ENCODE measurements around the gene MYOCOS. TPM values are rescaled to one million over a fixed set of nuclear protein-coding genes. Genes with fewer than 3 reads are reported as not detected.

MYOCOS gene
- total and polyA plus RNA-seq, 2 of the 4 experiments (the other 2 are of a cell fraction), result not detected

DNA sequence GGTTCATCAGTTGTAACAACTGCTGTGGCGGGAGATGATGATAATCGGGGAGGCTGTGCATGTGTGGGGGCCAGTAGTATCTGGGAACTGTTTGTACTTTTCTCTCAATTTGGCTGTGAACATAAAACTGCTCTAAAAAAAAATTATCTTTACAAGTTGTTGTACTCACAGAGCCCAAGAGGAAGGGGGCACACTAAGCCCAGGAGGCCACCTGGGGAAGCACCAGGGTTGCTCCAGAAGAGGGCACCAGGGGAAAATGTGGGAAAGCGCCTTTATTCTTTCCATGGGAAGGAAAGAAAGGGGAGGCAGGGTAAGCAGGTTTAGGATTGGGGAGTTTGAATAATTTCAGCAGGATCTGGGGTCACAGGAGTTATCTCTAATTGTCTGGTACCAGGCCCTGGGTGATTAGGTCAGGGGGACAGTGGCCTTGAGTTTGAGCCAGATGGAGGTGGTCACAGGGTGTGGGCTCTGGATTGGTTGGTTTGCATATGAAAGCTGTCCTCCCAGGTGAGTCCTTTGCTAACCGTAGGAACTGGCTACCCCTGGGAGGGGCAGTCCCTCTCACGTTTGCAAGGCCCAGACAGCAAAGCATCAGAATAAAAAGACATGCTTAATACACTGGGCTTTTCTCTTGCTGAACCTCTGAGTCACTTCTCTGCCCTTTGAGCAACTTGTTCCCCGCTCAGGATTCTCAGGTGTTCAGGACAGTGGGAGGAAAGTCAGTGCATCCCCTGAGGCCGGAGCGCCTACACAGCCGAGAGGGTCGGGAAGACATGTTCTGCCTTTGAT, 19.2 kb downstream of the MYOCOS start:
- dilution Hi-C loops (cut with HindIII; ENCODE audit: low sequenced_read_pairs, unreplicated experiment), result no loop called here
- DNase-seq, result no peak
- no peaks in the 10 kb centered on the region for H3K79me1 ChIP-seq (ENCODE audit: low read depth in 1 of 2, low read length in 2 of 2)
- no peak overlapping the region for H3K27ac ChIP-seq (ENCODE audit: insufficient read depth, low read length)
- H2AK9ac ChIP-seq (replicated peaks; ENCODE audit: low read depth, low read length, poor library complexity), result no peak overlapping the region
- H3K9ac ChIP-seq (ENCODE audit: low read depth, low read length), result no peak overlapping the region
- H2AFZ ChIP-seq (replicated peaks; ENCODE audit: low read length, poor library complexity), result no peak overlapping the region
- in situ Hi-C loops (cut with MboI; ENCODE audit: low sequenced_read_pairs), result loop anchor here (10.0 kb wide), 1 partner anchor 344 kb away; no protein-coding TSS in a partner anchor
- TF ChIP-seq, protein P1, sequence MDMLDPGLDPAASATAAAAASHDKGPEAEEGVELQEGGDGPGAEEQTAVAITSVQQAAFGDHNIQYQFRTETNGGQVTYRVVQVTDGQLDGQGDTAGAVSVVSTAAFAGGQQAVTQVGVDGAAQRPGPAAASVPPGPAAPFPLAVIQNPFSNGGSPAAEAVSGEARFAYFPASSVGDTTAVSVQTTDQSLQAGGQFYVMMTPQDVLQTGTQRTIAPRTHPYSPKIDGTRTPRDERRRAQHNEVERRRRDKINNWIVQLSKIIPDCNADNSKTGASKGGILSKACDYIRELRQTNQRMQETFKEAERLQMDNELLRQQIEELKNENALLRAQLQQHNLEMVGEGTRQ (IDR thresholded peaks at IDR 0.05; ENCODE audit: low read depth, low read length), result no peak
- TF ChIP-seq CEBPB (IDR thresholded peaks at IDR 0.05; ENCODE audit: low read depth, low read length), result no peak
- TF ChIP-seq, protein P2, sequence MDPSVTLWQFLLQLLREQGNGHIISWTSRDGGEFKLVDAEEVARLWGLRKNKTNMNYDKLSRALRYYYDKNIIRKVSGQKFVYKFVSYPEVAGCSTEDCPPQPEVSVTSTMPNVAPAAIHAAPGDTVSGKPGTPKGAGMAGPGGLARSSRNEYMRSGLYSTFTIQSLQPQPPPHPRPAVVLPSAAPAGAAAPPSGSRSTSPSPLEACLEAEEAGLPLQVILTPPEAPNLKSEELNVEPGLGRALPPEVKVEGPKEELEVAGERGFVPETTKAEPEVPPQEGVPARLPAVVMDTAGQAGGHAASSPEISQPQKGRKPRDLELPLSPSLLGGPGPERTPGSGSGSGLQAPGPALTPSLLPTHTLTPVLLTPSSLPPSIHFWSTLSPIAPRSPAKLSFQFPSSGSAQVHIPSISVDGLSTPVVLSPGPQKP (IDR thresholded peaks at IDR 0.05; ENCODE audit: borderline replicate concordance, low read depth, low read length), result no peak
- no peak for TF ChIP-seq RCOR1 (IDR thresholded peaks at IDR 0.05; ENCODE audit: insufficient replicate concordance, low read length)
- no peak for TF ChIP-seq SMC3 (IDR thresholded peaks at IDR 0.05; ENCODE audit: low read depth, low read length)
- TF ChIP-seq NFE2L2 (IDR thresholded peaks at IDR 0.05; ENCODE audit: low read depth, low read length), result no peak
- no peak for TF ChIP-seq FOS (IDR thresholded peaks at IDR 0.05; ENCODE audit: low read depth, low read length)
- no peak for TF ChIP-seq MXI1 (IDR thresholded peaks at IDR 0.05; ENCODE audit: borderline replicate concordance, low read depth, low read length)
- no peak for TF ChIP-seq CHD1 (IDR thresholded peaks at IDR 0.05; ENCODE audit: low read depth, low read length)
- TF ChIP-seq MAZ (IDR thresholded peaks at IDR 0.05; ENCODE audit: borderline replicate concordance, low read depth, low read length), result no peak
- TF ChIP-seq RAD21 (IDR thresholded peaks at IDR 0.05; ENCODE audit: low read length), result no peak
- TF ChIP-seq, protein P3, sequence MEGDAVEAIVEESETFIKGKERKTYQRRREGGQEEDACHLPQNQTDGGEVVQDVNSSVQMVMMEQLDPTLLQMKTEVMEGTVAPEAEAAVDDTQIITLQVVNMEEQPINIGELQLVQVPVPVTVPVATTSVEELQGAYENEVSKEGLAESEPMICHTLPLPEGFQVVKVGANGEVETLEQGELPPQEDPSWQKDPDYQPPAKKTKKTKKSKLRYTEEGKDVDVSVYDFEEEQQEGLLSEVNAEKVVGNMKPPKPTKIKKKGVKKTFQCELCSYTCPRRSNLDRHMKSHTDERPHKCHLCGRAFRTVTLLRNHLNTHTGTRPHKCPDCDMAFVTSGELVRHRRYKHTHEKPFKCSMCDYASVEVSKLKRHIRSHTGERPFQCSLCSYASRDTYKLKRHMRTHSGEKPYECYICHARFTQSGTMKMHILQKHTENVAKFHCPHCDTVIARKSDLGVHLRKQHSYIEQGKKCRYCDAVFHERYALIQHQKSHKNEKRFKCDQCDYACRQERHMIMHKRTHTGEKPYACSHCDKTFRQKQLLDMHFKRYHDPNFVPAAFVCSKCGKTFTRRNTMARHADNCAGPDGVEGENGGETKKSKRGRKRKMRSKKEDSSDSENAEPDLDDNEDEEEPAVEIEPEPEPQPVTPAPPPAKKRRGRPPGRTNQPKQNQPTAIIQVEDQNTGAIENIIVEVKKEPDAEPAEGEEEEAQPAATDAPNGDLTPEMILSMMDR (conservative IDR thresholded peaks at IDR 0.05; ENCODE audit: low read depth, low read length), result no peak
- no peak for TF ChIP-seq BHLHE40 (IDR thresholded peaks at IDR 0.05; ENCODE audit: low read depth, low read length)
- no peak for TF ChIP-seq RFX5 (IDR thresholded peaks at IDR 0.05; ENCODE audit: low read depth, low read length)
- WGBS, 2 experiments (ENCODE audit: extremely low coverage in 2 of 2, insufficient read length in 1 of 2), result 20% methylated on average over 1 of the region's 10 CpGs; no CpG with 5 or more reads in 1 of the 2 experiments
- no peak for ATAC-seq (ENCODE audit: low read depth)
- H3K18ac ChIP-seq (ENCODE audit: low read depth, low read length), result no peak overlapping the region
- no peaks in the 10 kb centered on the region for H3K36me3 ChIP-seq (ENCODE audit: control insufficient read depth, insufficient read depth, low read length)
- no peak overlapping the region for H4K91ac ChIP-seq (ENCODE audit: insufficient read depth, low read depth, low read length)
- no peak overlapping the region for H2AK5ac ChIP-seq (ENCODE audit: low read depth, low read length)
- H4K5ac ChIP-seq (ENCODE audit: low read depth, low read length), result no peak overlapping the region
- no peak overlapping the region for H3K4me3 ChIP-seq (ENCODE audit: insufficient read depth, low read depth, low read length)
- no peak overlapping the region for H2BK15ac ChIP-seq (ENCODE audit: low read depth, low read length)
- CTCF ChIA-PET, result interaction anchor here (0.6 kb wide), 1 partner anchor 127 kb away, joined by 3 read pairs; no protein-coding TSS in a partner anchor
- no peak overlapping the region for H2BK120ac ChIP-seq (ENCODE audit: low read depth, low read length)
- H4K20me1 ChIP-seq (ENCODE audit: insufficient read depth, low read length), result no peaks in the 10 kb centered on the region
- peaks cover 6% of the 10 kb centered on the region; the same call in 1 of the 2 replicates for H3K27me3 ChIP-seq (ENCODE audit: control insufficient read depth, insufficient read depth, low read length)
- intact Hi-C loops (cut with micrococcal nuclease), result no loop called here
- H3K9me1 ChIP-seq (ENCODE audit: insufficient read depth, low read length), result no peaks in the 10 kb centered on the region
- no peak overlapping the region for H3K14ac ChIP-seq (replicated peaks; ENCODE audit: low read depth, low read length)
- no peak overlapping the region for H2BK20ac ChIP-seq (ENCODE audit: low read depth, low read length)
- H3K56ac ChIP-seq (ENCODE audit: extremely low read depth, insufficient read depth, low read length), result no peak overlapping the region
- no peaks in the 10 kb centered on the region for H3K4me1 ChIP-seq (ENCODE audit: control insufficient read depth, insufficient read depth, low read length)
- no peak overlapping the region for H3K4ac ChIP-seq (ENCODE audit: low read depth, low read length)
- BruUV-seq (replicated peaks), result no TSS peak
- no peak overlapping the region for H3K23ac ChIP-seq (ENCODE audit: low read depth, low read length)
- H2BK5ac ChIP-seq (ENCODE audit: low read depth, low read length, poor library complexity, severe bottlenecking), result no peak overlapping the region
- H4K8ac ChIP-seq (ENCODE audit: low read depth in 2 of 2, low read length in 2 of 2), result no peak overlapping the region
- H3K9me3 ChIP-seq (ENCODE audit: control insufficient read depth, insufficient read depth, low read length), result no peaks in the 10 kb centered on the region
- POLR2A ChIA-PET (ENCODE audit: unreplicated experiment), result no interaction called here
- no peak overlapping the region for H3K4me2 ChIP-seq (ENCODE audit: low read depth, low read length)

Measured in IMR-90 (cell line).